Muscle of leg (tissue), 11 donors: ENCODE measurements around the gene MAP7D3. TPM values are rescaled to one million over a fixed set of nuclear protein-coding genes. Genes with fewer than 3 reads are reported as not detected.
A peak's percentile ranks its signal among the peaks of the same experiment; 100 is the strongest.

ENCODE experiments used
- DNase-seq: peaks from one replicate; pipeline ENCODE4 v3.0.0; 2013
- H3K27ac ChIP-seq: one replicate; pipeline ENCODE4 v1.5.1; 2013; ENCODE audit warnings: mild to moderate bottlenecking, low read length, control low read depth
- H3K27me3 ChIP-seq: one replicate; pipeline ENCODE4 v1.6.1; 2013; ENCODE audit warnings: low read length; ENCODE audit not compliant: control insufficient read depth, insufficient read depth
- H3K36me3 ChIP-seq: one replicate; pipeline ENCODE4 v1.6.1; 2013; ENCODE audit warnings: low read length; ENCODE audit not compliant: control insufficient read depth, insufficient read depth
- H3K4me1 ChIP-seq: one replicate; pipeline ENCODE4 v1.6.1; 2013; ENCODE audit warnings: low read length; ENCODE audit not compliant: control insufficient read depth, insufficient read depth
- H3K4me3 ChIP-seq: one replicate; pipeline ENCODE4 v1.5.1; 2013; ENCODE audit warnings: low read length, control low read depth
- H3K9me3 ChIP-seq: replicated peaks from 2 replicates; pipeline ENCODE4 v1.6.1; 2013; ENCODE audit warnings: low read depth, low read length; ENCODE audit not compliant: control insufficient read depth
- WGBS: methylation state at CpG from one replicate; pipeline ENCODE4 v1.1.5; 2013; ENCODE audit warnings: missing lambda C conversion rate; ENCODE audit not compliant: insufficient coverage; 5-methylcytosine and 5-hydroxymethylcytosine counted together
- polyA plus RNA-seq, 8 donors: library from polyadenylated mRNA; unstranded; fragments of 120-200 nt; gene quantifications; one replicate each; pipeline versions ENCODE4 v1.2.1 to v1.2.3, GENCODE V29; 2013; ENCODE audit warnings: inconsistent platforms in 1 of 8, low replicate concordance in 1 of 8; ENCODE audit not compliant: insufficient read length in 8 of 8, insufficient read depth in 1 of 8
- total RNA-seq: library from RNA; stranded (reverse); fragments of 120-200 nt; gene quantifications from one replicate; pipeline ENCODE4 v1.2.4, GENCODE V29; 2013

The MAP7D3 gene
- total and polyA plus RNA-seq, 9 donors = 12.0 to 23.1 (median 17.4) TPM

GRCh38 chrX:136221851-136222513, 29.2 kb downstream of the MAP7D3 start:
- no peaks in the 10 kb centered on the region for H3K4me1 ChIP-seq
- no peak for DNase-seq
- peaks cover 19% of the 10 kb centered on the region for H3K27me3 ChIP-seq
- 100% methylated on average over 1 of the region's 3 CpGs for WGBS
- H3K4me3 ChIP-seq = no peak overlapping the region
- no peak overlapping the region for H3K27ac ChIP-seq
- H3K9me3 ChIP-seq = no peaks in the 10 kb centered on the region
- peaks cover 23% of the 10 kb centered on the region for H3K36me3 ChIP-seq

DNA sequence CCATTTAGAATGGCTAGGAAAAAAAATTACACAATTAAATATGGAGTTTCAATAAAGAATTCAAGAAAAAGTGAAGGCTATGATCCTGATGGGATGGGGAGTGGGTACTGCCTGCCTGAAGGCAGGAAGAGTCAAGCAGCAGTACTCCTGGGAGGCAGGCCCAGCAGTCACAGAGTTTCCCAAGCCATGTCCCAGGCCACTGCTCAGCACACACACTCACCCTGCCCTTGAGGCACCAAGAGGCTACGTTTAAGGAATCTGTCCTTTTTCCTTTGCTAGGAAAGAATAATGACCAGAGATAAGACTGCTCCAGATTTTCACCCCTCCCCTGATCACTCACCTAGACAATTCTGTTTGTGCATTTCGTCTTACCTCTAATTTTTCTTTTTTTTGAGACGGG, 30.2 kb downstream of the MAP7D3 start:
- WGBS = 79% methylated on average over 3 of the region's 3 CpGs
- no peaks in the 10 kb centered on the region for H3K4me1 ChIP-seq
- H3K27me3 ChIP-seq = peaks cover 23% of the 10 kb centered on the region

DNA sequence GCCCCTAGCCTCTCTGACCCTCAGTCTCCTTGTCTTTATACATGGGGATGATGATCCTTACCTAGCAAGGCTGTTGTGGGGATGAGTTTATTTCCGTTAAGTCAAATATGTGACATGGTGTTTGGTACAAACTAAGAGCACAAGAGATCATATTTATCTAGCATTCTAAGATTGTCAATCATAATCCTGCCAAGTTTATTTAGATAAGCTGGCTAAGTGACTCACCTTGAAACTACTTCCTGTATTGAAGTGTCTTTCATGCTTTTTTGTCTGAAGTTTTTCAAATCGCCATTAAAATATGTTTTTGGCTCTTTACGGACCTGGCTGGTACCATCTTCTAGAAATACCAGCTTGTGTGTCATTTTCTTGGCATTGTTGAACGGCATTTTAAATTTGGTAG, 30.7 kb downstream of the MAP7D3 start:
- no peak for DNase-seq
- Histone ChIP-seq H3K36me3 (peaks cover 23% of the 10 kb centered on the region), H3K4me1 (no peaks in the 10 kb centered on the region), H3K27ac (no peak overlapping the region), H3K4me3 (no peak overlapping the region), H3K9me3 (no peaks in the 10 kb centered on the region), H3K27me3 (peaks cover 23% of the 10 kb centered on the region)
- no CpG with 5 or more reads among the region's 4 CpGs for WGBS

More for the DNA sequence above, 30.2 kb downstream of the MAP7D3 start:
- H3K27ac ChIP-seq = no peak overlapping the region
- no peak for DNase-seq
- H3K4me3 ChIP-seq = no peak overlapping the region
- peaks cover 23% of the 10 kb centered on the region for H3K36me3 ChIP-seq
- no peaks in the 10 kb centered on the region for H3K9me3 ChIP-seq

- no peak overlapping the region for H3K4me3 ChIP-seq
- H3K27ac ChIP-seq = no peak overlapping the region
- no peak for DNase-seq
- no peaks in the 10 kb centered on the region for H3K9me3 ChIP-seq
- no peaks in the 10 kb centered on the region for H3K4me1 ChIP-seq
- H3K27me3 ChIP-seq = peaks cover 21% of the 10 kb centered on the region
- no CpG with 5 or more reads among the region's 5 CpGs for WGBS
- H3K36me3 ChIP-seq = peaks cover 19% of the 10 kb centered on the region
Observed at GRCh38 chrX:136219893-136220292, 31.3 kb downstream of the MAP7D3 start.

DNA sequence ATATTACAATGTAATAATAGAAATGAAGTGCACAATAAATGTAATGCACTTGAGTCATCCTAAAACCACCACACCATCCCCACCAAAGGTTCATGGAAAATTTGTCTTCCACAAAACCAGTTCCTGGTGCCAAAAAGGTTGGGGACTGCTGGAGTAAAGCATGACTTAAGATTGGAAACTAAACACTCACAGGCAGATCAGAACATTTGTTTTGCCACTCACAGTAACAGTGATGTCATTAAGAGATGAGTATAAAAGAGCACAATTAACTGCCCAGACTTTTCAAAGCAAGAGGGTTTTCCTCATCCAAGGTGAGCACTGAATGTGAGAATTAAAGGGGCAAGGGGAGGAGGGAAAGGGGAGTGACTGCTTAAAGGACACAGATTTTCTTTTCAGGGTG, 35.6 kb downstream of the MAP7D3 start:
- no peak overlapping the region for H3K27ac ChIP-seq

GRCh38 chrX:136214551-136214950, 36.6 kb downstream of the MAP7D3 start:
- DNase-seq = peak; percentile 67
- peaks cover 4% of the 10 kb centered on the region for H3K4me1 ChIP-seq
- peaks cover 17% of the 10 kb centered on the region for H3K27me3 ChIP-seq
- no peaks in the 10 kb centered on the region for H3K9me3 ChIP-seq
- H3K27ac ChIP-seq = no peak overlapping the region
- peaks cover 3% of the 10 kb centered on the region for H3K36me3 ChIP-seq
- WGBS = 35% methylated on average over 7 of the region's 7 CpGs
- H3K4me3 ChIP-seq = no peak overlapping the region

More for the DNA sequence above, 35.6 kb downstream of the MAP7D3 start:
- H3K36me3 ChIP-seq = peaks cover 8% of the 10 kb centered on the region
- H3K27me3 ChIP-seq = peaks cover 20% of the 10 kb centered on the region
- no peak for DNase-seq
- H3K4me1 ChIP-seq = peaks cover 4% of the 10 kb centered on the region
- H3K9me3 ChIP-seq = no peaks in the 10 kb centered on the region
- no peak overlapping the region for H3K4me3 ChIP-seq

GRCh38 chrX:136212557-136213111, 38.6 kb downstream of the MAP7D3 start:
- H3K9me3 ChIP-seq = no peaks in the 10 kb centered on the region
- H3K4me3 ChIP-seq = no peak overlapping the region
- H3K27me3 ChIP-seq = peaks cover 30% of the 10 kb centered on the region
- H3K4me1 ChIP-seq = peaks cover 4% of the 10 kb centered on the region
- peaks cover 17% of the 10 kb centered on the region for H3K36me3 ChIP-seq
- 64% methylated on average over 14 of the region's 17 CpGs for WGBS
- DNase-seq = no peak
- H3K27ac ChIP-seq = no peak overlapping the region

- WGBS = 64% methylated on average over 8 of the region's 11 CpGs
- no peak for DNase-seq
- Histone ChIP-seq H3K4me1 (peaks cover 4% of the 10 kb centered on the region), H3K27me3 (peaks cover 27% of the 10 kb centered on the region), H3K4me3 (no peak overlapping the region), H3K27ac (no peak overlapping the region), H3K36me3 (peaks cover 24% of the 10 kb centered on the region), H3K9me3 (no peaks in the 10 kb centered on the region)
Observed at GRCh38 chrX:136211766-136212556, 39.2 kb downstream of the MAP7D3 start.

- H3K36me3 ChIP-seq = peaks cover 33% of the 10 kb centered on the region
- no peak overlapping the region for H3K27ac ChIP-seq
- H3K4me3 ChIP-seq = no peak overlapping the region
- H3K9me3 ChIP-seq = no peaks in the 10 kb centered on the region
- no peak for DNase-seq
- H3K27me3 ChIP-seq = peaks cover 29% of the 10 kb centered on the region
- peaks cover 15% of the 10 kb centered on the region for H3K4me1 ChIP-seq
- no CpG with 5 or more reads among the region's 5 CpGs for WGBS
Observed at GRCh38 chrX:136210806-136211205, 40.4 kb downstream of the MAP7D3 start.

DNA sequence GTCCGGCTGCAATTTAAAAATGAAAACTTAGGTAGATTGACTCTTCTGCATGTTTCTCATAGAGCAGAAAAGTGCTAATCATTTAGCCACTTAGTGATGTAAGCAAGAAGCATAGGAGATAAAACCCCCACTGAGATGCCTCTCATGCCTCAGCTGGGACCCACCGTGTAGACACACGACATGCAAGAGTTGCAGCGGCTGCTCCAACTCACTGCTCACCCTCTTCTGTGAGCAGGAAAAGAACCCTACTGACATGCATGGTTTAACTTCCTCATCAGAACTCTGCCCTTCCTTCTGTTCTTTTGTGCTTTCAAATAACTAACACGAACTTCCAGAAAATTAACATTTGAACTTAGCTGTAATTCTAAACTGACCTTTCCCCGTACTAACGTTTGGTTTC, 41.0 kb downstream of the MAP7D3 start:
- H3K27me3 ChIP-seq = peaks cover 29% of the 10 kb centered on the region
- no peaks in the 10 kb centered on the region for H3K9me3 ChIP-seq
- no peak overlapping the region for H3K27ac ChIP-seq
- DNase-seq = no peak
- H3K4me3 ChIP-seq = no peak overlapping the region
- H3K36me3 ChIP-seq = peaks cover 33% of the 10 kb centered on the region
- 58% methylated on average over 3 of the region's 7 CpGs for WGBS
- peaks cover 17% of the 10 kb centered on the region for H3K4me1 ChIP-seq
